Stomach (tissue), 9 donors: Measurements from ENCODE around the gene TOX2. TPM values are rescaled to one million over a fixed set of nuclear protein-coding genes. Genes with fewer than 3 reads are reported as not detected.

Experiments
- DNase-seq, 2 donors: peaks; one replicate each; pipeline versions ENCODE4 v3.0.0 to v3.0.0-alpha.2; 2013 to 2019
- H3K27ac ChIP-seq, 5 donors: fragments of 200-600 bp in 4 of 5; sonication (generic) in 4 of 5; one replicate each; pipeline ENCODE4 v1.5.1; 2013 to 2019; ENCODE audit warnings: mild to moderate bottlenecking in 1 of 5, moderate library complexity in 1 of 5
- H3K27me3 ChIP-seq, 3 donors: fragments of 200-600 bp; sonication (generic); one replicate each; pipeline ENCODE4 v1.5.1; 2017 to 2019; ENCODE audit warnings: mixed run types in 1 of 3
- H3K36me3 ChIP-seq, 4 donors: fragments of 200-600 bp; sonication (generic); 1 replicate in 3 of 4; 2 replicates in 1 of 4; pipeline ENCODE4 v1.5.1; 2016 to 2019
- H3K4me1 ChIP-seq, 4 donors: fragments of 200-600 bp; sonication (generic); one replicate each; pipeline ENCODE4 v1.5.1; 2016 to 2019
- H3K4me3 ChIP-seq, 4 donors: fragments of 200-600 bp; sonication (generic) in 3 of 4; one replicate each; pipeline ENCODE4 v1.5.1; 2016 to 2019; ENCODE audit warnings: mild to moderate bottlenecking in 1 of 4
- H3K9me3 ChIP-seq, 4 donors: fragments of 200-600 bp; sonication (generic); one replicate each; pipeline ENCODE4 v1.5.1; 2016 to 2019
- EP300 ChIP-seq: sonication (generic); formaldehyde crosslinking; IDR thresholded peaks from one replicate; pipeline ENCODE4 v1.6.1; 2017; ENCODE audit warnings: antibody characterized with exemption
- POLR2A ChIP-seq, 4 donors: fragments of 450-650 bp; IDR thresholded peaks; one replicate each; pipeline ENCODE4 v1.6.1; 2016; ENCODE audit warnings: antibody characterized with exemption in 4 of 4, control low read depth in 2 of 4, mild to moderate bottlenecking in 1 of 4, moderate library complexity in 1 of 4
- POLR2AphosphoS5 ChIP-seq, 3 donors: sonication (generic); formaldehyde crosslinking; IDR thresholded peaks; one replicate each; pipeline ENCODE4 v1.6.1; 2016; ENCODE audit warnings: antibody characterized with exemption in 3 of 3
- WGBS, 5 donors: extraction: QIAGEN DNeasy Blood & Tissue Kit in 3 of 5; methylation state at CpG; one replicate each; pipeline versions ENCODE4 v1.1.5 to v1.1.7; 2013 to 2018; 5-methylcytosine and 5-hydroxymethylcytosine counted together
- intact Hi-C: fragments of 100-400 bp; cut with DNase I; formaldehyde crosslinking; loops from one replicate; pipeline ENCODE4 v1.15.1; 2023; ENCODE audit warnings: low total_unique reads
- polyA plus RNA-seq, 3 donors: library from polyadenylated mRNA; stranded (reverse); fragments of 200-250 nt; gene quantifications; one replicate each; pipeline ENCODE4 v1.2.3, GENCODE V29; 2013
- total RNA-seq, 5 donors: library from RNA; depleted of rRNA; stranded (reverse); fragments of >200 nt; gene quantifications; one replicate each; pipeline versions ENCODE4 v1.1.0 to v1.2.3, GENCODE V29; 2014 to 2016
- TF ChIP-seq, protein P1 (sequence below), 7 experiments: fragments of 450-650 bp in 4 of 7; fragments of 200-600 bp in 3 of 7; sonication (generic) in 3 of 7; IDR thresholded peaks; one replicate each; pipeline ENCODE4 v1.5.1; 2016 to 2019; ENCODE audit warnings: antibody characterized with exemption in 7 of 7, control low read depth in 2 of 7, mild to moderate bottlenecking in 1 of 7
- donor health status: healthy with polysubstance abuse.
- donor health status: Bipolar disorder and iron deficiency.
- donor health status: healthy.

The TOX2 gene
- total and polyA plus RNA-seq, 8 donors: 0.87 to 20.2 (median 7.0) TPM; not detected in 1

DNA sequence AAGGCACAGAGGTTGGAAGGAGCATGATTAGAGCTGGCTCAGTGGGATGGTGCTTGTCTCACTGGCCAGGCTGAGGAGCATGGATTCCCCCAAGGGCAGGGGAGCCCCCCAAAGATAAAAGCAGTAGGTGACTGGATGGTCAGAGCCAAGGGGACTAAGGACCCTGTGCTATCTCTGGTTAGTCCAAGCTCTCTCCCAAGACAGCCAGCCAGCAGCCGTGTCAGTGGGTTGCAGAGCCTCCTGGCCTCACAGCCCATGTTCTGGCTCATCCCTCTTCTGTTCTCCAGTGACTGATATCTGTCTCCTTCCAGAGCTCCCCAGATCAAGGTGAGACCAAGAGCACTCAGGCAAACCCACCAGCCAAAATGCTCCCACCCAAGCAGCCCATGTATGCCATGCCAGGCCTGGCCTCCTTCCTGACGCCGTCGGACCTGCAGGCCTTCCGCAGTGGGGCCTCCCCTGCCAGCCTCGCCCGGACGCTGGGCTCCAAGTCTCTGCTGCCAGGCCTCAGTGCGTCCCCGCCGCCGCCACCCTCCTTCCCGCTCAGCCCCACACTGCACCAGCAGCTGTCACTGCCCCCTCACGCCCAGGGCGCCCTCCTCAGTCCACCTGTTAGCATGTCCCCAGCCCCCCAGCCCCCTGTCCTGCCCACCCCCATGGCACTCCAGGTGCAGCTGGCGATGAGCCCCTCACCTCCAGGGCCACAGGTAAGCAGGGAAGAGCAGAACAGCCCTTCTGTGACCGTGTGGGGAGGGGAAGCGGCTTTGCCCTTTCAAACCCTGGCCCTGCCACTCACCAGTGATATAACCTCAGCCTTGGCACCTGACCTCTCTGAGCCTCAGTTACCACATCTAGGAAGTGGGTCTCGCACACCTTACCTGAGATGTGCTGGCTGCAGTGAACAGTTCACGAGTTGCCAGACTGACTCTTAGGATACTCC, 151.0 kb downstream of the TOX2 start:
- no peaks in the 10 kb centered on the region for H3K27me3 ChIP-seq
- no peaks in the 10 kb centered on the region for H3K9me3 ChIP-seq
- H3K4me3 ChIP-seq: no peak overlapping the region
- H3K36me3 ChIP-seq: peaks cover 0 to 8% (median 3%) of the 10 kb centered on the region in 4 donors
- H3K4me1 ChIP-seq: peaks cover 0 to 5% (median 0%) of the 10 kb centered on the region in 4 donors
- H3K27ac ChIP-seq: no peak overlapping the region
- 91 to 95% (median 94%) methylated on average over 9 to 20 of the region's 20 CpGs for WGBS, 5 donors
- DNase-seq: peak in 1 of 2 donors; percentile 0
- intact Hi-C loops: no loop called here
- TF ChIP-seq EP300: no peak
- TF ChIP-seq, protein P1, sequence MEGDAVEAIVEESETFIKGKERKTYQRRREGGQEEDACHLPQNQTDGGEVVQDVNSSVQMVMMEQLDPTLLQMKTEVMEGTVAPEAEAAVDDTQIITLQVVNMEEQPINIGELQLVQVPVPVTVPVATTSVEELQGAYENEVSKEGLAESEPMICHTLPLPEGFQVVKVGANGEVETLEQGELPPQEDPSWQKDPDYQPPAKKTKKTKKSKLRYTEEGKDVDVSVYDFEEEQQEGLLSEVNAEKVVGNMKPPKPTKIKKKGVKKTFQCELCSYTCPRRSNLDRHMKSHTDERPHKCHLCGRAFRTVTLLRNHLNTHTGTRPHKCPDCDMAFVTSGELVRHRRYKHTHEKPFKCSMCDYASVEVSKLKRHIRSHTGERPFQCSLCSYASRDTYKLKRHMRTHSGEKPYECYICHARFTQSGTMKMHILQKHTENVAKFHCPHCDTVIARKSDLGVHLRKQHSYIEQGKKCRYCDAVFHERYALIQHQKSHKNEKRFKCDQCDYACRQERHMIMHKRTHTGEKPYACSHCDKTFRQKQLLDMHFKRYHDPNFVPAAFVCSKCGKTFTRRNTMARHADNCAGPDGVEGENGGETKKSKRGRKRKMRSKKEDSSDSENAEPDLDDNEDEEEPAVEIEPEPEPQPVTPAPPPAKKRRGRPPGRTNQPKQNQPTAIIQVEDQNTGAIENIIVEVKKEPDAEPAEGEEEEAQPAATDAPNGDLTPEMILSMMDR (IDR thresholded peaks at IDR 0.05): no peak

DNA sequence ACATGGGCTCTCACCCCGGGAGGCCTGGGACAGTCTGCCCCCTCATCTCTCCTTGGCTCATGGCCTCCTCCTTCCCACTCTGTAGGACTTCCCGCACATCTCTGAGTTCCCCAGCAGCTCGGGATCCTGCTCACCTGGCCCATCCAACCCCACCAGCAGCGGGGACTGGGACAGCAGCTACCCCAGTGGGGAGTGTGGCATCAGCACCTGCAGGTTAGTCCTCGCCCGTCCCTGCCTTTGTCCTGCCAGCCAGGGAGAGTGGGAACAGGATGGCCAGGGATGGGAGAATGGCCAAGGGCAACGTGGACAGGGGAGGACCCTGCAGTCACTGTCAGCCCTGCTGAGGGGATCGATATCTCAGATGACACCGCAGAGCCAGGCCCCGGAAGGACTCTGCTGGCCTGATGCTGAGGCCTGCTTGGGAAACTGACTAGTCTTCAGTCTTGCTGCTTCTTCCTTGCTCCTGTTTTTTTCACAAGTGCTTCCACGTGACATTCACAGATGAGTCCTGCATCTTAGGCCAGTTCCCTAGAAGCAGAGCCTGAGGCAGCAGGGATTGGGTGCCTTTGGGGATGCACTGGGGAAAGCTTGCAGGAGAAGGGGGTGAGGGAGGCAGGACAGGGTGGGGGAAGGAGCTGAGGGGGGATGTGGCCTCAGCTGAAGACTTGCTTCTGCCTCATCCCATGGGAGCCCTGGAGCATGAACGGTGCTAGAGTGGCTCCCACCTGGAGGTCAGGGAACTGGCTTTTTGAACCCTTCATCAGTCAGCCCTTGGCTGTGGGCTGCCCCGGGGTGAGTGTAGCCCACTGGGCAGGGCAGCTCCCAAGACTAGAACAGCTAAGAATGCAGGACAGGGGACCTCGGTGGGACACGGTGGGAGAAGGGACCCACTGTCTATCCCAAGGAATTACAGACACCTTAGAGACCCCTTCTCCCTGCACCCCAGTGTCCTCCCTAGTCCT, 152.3 kb downstream of the TOX2 start:
- peaks cover 0 to 5% (median 0%) of the 10 kb centered on the region in 4 donors for H3K4me1 ChIP-seq
- no peak overlapping the region for H3K27ac ChIP-seq
- H3K9me3 ChIP-seq: no peaks in the 10 kb centered on the region
- peak; percentile 0 to 19 for DNase-seq
- 82 to 90% (median 88%) methylated on average over 11 to 15 of the region's 15 CpGs for WGBS, 5 donors
- intact Hi-C loops: no loop called here
- peaks cover 0 to 8% (median 3%) of the 10 kb centered on the region in 4 donors for H3K36me3 ChIP-seq
- H3K4me3 ChIP-seq: no peak overlapping the region
- no peaks in the 10 kb centered on the region for H3K27me3 ChIP-seq
- TF ChIP-seq, protein P1 (IDR thresholded peaks at IDR 0.05): no peak
- no peak for TF ChIP-seq EP300
- TF ChIP-seq POLR2A (IDR thresholded peaks at IDR 0.05): no peak
- no peak for TF ChIP-seq POLR2AphosphoS5 (IDR thresholded peaks at IDR 0.05)

DNA sequence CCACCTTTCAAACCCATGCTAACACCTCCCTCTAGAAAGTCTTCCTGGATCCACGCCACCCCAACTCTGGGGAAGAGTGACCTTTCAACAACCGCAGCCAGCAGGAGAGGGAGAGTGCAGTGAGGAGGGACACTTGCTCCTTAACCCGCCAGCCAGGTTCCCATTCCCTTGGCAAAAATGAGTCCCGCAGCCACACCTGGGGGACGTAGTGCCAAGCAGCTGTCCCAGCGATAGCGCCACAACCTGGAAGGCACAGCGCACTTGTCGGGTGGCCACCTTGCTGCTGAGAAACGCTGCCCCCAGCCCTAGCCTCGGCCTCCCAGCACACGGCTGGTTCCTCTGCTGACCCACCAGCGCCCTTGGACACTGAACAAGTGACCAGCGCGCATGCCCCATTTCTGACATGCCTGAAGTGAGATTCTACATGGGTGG, 153.0 kb downstream of the TOX2 start:
- Histone ChIP-seq H3K4me1 (peaks cover 0 to 5% (median 0%) of the 10 kb centered on the region in 4 donors), H3K4me3 (no peak overlapping the region), H3K27ac (no peak overlapping the region)

DNA sequence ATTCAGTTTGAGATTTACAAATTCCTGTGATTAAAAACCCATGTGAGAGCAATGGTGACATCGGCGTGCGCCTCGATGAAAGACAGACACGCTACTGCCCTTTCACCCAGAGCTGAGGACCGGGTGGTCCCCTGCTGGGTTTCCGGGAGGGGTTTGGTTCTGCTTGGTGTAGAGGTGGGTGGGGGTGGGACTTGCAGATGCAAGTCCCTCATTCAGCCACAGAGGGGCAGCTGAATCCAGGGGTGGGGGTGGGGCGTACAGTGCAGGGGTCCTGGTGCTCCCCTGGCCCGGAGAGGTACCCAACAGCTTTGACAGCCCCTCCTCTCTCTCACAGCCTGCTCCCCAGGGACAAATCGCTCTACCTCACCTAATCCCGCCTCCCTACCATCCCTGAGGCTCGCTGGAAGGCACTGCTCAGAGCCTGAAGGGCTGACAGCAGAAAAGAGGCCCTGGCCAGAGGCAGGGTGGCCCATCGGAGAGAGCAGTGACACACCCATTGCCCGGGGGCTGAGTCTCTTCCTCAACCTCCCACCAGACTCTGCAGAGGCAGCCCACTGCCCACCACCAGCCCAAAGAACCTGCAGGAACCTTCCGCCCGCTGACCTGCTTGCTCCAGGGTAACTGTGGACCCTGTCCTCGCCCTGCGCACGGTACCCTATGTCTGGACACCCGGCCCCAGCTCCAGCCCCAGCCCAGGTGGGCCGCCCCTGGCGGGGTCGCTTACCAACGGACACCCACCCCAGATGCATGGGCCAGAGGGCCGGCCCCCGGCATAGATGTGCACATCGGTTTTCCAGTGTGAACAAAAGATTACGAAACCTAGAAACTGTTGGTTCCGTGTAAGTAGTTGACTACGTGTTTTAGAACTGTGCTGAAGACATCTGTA, 153.9 kb downstream of the TOX2 start:
- intact Hi-C loops: no loop called here
- DNase-seq: peak; percentile 4 to 26
- Histone ChIP-seq H3K4me3 (peak overlapping the region in 2 of 4 donors; percentile 3 to 16), H3K4me1 (peaks cover 0 to 5% (median 0%) of the 10 kb centered on the region in 4 donors), H3K36me3 (peaks cover 0 to 8% (median 3%) of the 10 kb centered on the region in 4 donors), H3K27ac (peak overlapping the region in 2 of 5 donors; percentile 72 to 80), H3K9me3 (no peaks in the 10 kb centered on the region), H3K27me3 (peaks cover 0 to 5% (median 0%) of the 10 kb centered on the region in 3 donors)
- TF ChIP-seq POLR2A (IDR thresholded peaks at IDR 0.05) (no peak), EP300 (no peak), POLR2AphosphoS5 (IDR thresholded peaks at IDR 0.05) (no peak)
- TF ChIP-seq, protein P1 (IDR thresholded peaks at IDR 0.05): no peak
- 76 to 89% (median 83%) methylated on average over 14 to 30 of the region's 30 CpGs for WGBS, 5 donors

More for the DNA sequence above, 153.0 kb downstream of the TOX2 start:
- intact Hi-C loops: no loop called here
- WGBS, 5 donors: 88 to 92% (median 91%) methylated on average over 15 of the region's 15 CpGs
- Histone ChIP-seq H3K9me3 (no peaks in the 10 kb centered on the region), H3K36me3 (peaks cover 0 to 8% (median 3%) of the 10 kb centered on the region in 4 donors), H3K27me3 (no peaks in the 10 kb centered on the region)
- DNase-seq: peak in 1 of 2 donors; percentile 21
- TF ChIP-seq POLR2AphosphoS5 (IDR thresholded peaks at IDR 0.05) (no peak), POLR2A (IDR thresholded peaks at IDR 0.05) (no peak)
